NCI-H187 treated with DMSO at 0.1 percent for 48 hours (cell line): ENCODE results near the gene CBX1.
"Not testable (repeated sequence)": the region's sequence is repeated elsewhere in the genome, so short reads cannot be mapped to it uniquely, and the experiment has no call there.

Source experiments
- DNase-seq: peaks from one replicate; lab custom pipeline; 2025; lab: John Stamatoyannopoulos, UW

CBX1 gene

DNA sequence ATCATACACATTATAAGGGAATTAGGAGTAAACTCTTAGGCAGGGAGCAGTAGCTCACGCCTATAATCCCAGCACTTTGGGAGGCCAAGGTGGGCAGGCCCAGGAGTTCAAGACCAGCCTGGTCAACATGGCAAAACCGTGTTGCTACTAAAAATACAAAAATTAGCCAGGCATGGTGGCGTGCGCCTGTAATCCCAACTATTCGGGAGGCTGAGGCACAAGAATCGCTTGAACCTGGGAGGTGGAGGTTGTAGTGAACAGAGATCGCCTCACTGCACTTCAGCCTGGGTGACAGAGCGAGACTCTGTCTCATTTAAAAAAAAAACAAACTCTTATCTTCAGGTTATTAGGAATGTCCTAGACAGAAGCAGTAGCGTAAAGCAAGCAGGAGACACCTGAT is 28.5 kb downstream of the CBX1 start:
- DNase-seq = not testable (repeated sequence)

DNA sequence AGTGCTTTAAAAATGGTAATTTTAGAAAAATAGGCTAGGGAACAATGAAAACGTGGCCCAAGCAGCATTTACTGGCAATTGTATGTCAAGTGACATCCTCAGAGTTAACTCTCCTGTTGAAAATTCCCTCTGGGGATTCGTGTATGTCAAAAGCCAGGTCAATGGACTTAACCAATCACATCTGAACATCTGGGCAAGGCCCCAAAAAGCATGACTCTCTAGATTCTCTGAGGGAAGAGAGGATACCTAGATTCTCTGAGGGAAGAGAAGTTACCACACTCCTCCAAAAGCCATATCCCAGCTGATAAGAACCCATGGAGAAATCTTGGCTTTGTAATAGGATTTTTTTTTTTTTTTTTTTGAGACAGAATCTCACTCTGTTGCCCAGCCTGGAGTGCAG is 29.6 kb downstream of the CBX1 start:
- DNase-seq = no peak

DNA sequence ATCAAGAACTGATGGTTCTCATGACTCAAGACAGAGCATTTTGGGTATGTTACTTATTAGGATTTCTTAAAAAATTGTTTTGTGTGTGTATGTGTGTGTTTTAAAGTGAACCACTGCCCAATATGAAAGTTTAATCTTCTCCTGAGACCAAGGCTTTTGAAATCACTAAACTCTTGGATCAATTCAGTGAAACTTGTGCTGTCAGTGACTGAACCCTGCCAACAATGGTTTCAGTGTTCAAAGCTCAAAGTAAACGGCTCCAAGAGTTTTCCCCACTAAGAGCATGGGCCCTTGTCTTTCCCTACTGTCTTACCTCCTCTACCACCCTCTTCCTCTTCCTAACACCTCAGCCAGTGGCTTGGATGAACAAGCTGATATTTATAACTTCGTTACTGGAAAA is 31.1 kb downstream of the CBX1 start:
- no peak for DNase-seq

DNA sequence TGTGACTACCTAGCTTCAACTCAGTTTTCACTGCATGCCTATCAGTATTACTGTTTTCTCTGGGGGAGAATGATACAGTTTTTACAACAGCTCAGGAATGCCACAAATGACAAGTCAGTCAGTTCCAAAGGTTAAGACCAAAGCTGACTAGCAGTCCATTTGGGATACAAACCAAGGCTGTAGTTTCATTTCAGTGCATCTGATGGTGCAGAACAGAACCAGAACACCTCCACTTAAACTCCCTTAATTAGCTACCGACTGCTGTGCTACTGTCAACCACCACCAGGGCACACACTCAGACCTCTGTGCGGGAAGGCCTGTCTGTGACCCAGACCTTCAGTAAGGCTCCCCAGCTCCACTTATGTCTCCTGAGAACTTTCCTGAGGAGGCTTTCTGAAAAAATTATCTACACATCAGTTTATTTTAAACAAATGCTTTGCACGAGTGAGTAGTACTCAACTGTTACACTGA is 32.8 kb downstream of the CBX1 start:
- no peak for DNase-seq

DNA sequence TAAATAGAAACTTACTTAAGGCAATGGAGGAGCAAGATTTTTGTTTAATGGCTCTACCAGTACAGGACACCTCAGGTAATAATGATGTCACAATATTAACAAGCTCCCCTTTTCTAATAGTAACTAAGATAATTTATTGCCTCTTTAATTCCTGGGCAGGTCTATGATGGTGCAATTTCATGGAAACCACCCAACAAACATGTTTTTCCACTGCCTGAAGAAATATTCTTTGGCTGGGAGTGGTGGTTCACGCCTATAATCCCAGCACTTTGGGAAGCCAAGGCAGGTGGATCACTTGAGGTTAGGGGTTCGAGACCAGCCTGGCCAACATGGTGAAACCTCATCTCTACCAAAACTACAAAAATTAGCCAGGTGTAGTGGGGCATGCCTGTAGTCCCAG is 33.5 kb downstream of the CBX1 start:
- DNase-seq = not testable (repeated sequence)

DNA sequence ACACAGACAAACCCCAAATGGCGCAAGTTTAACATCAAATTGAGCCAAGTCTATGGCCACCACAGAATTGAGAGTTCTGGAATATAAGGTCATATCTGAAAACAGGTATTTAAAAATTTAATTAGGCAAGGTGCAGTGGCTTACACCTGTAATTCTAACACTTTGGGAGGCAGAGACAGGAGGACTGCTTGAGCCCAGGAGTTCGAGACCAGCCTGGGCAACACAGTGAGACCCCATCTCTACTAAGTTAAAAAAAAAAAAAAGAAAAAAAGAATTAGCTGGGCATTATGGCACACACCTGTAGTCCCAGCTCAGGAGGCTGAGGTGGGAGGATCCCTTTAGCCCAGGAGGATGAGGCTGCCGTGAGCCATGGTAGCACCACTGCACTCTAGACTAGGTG is 34.0 kb downstream of the CBX1 start:
- no peak for DNase-seq

DNA sequence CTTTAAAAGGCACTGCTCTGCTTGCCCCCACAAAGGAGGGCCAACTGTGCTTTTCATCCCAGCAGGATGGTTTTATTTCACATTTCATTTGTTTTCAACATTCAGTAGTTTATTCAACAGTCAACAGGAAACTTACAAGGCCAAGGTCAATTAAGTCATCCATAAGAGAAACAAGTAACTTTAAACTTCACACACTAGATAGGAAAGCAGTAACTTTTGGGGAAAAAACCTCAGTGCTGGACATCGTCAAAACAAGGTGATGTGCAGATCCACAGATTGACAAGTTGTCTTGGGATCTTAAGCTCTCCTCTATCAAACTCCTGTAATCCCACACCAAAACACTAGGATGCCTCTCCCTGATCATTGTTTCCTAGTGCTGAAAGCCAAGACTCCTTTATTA is 34.6 kb downstream of the CBX1 start:
- DNase-seq = no peak

DNA sequence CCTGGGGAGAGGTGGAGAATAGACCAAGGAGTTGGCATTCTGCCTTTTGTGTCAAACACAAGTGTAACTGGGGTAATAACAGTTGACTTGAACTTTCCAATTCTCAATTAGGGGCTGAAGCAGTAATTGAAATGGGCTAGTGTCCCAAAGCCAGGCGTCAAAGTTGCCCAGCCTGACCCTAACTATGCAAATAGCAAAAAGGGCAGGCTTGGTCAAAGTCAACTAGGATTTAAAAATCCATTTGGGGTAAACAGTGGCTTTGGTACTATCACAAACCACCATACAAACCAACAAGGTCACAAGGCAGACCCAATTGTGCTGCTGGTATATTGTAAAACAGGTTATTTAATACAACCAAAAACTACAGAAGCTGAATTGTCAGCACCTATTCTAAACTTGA is 35.1 kb downstream of the CBX1 start:
- DNase-seq = no peak

DNA sequence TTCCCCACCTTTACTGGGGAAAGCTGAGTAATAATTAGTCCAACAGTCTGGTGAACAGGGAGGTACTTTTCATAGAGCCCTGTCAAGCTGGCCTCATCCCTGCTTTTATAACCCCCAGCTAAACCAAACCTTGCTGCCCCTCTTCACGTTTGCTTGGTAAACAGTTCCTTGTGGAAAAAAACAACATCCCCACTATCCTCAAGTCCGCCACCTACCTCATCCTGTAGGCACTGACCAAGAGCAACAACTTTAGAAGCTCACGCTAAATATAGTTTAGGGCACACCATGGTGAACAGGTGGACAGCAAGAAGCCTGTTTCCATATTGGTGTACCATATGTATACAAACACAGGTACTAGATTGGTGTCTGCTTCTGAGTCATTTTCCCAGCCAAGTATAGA is 36.6 kb downstream of the CBX1 start:
- DNase-seq = no peak

DNA sequence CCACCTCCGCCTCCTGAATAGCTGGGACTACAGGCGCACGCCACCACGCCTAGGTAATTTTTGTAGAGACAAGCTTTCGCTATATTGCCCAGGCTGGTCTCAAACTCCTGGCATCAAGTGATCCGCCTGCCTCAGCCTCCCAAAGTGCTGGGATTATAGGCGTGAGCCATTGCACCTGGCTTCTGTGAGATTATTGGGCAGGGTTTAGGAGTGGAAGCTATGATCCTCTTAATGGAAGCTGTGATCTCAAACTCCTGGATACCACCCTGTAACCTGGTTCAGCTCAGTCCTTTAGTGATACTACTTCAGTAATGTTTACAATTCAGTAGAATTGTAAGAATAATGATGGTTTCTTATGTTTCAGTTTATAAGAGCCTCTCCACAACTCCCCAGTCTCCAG is 39.0 kb downstream of the CBX1 start:
- no peak for DNase-seq

DNA sequence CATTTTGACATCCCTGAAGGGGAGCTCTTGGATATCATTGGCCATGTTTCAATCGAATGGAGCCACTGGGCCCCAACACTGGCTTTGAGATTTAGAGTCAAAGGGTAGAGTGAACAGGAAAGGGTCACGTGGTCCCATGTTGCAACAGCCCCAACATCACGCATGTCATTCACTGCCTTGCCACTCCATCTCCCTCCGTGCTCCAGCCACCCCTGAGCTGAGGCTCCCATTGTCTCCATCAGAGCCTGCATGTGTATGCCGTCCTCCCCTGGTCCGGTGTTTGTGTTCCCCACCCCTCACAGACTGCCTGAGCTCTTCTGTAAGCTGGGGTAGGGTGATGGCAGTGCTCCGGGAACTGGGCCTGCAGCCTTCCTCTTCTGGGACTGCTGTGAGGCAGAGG is 41.0 kb downstream of the CBX1 start:
- no peak for DNase-seq

DNA sequence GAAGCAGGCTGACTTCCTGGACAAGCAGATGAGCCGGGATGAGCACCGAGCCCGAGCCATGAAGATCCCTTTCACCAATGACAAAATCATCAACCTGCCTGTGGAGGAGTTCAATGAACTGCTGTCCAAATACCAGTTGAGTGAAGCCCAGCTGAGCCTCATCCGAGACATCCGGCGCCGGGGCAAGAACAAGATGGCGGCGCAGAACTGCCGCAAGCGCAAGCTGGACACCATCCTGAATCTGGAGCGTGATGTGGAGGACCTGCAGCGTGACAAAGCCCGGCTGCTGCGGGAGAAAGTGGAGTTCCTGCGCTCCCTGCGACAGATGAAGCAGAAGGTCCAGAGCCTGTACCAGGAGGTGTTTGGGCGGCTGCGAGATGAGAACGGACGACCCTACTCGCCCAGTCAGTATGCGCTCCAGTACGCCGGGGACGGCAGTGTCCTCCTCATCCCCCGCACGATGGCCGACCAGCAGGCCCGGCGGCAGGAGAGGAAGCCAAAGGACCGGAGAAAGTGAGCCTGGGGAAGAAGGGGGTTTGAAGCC is 42.1 kb downstream of the CBX1 start:
- DNase-seq = no peak

DNA sequence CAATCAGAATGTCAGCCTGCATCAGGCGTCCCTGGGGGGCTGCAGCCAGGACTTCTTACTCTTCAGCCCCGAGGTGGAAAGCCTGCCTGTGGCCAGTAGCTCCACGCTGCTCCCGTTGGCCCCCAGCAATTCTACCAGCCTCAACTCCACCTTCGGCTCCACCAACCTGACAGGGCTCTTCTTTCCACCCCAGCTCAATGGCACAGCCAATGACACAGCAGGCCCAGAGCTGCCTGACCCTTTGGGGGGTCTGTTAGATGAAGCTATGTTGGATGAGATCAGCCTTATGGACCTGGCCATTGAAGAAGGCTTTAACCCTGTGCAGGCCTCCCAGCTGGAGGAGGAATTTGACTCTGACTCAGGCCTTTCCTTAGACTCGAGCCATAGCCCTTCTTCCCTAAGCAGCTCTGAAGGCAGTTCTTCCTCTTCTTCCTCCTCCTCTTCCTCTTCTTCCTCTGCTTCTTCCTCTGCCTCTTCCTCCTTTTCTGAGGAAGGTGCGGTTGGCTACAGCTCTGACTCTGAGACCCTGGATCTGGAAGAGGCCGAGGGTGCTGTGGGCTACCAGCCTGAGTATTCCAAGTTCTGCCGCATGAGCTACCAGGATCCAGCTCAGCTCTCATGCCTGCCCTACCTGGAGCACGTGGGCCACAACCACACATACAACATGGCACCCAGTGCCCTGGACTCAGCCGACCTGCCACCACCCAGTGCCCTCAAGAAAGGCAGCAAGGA is 42.7 kb downstream of the CBX1 start:
- DNase-seq = no peak

DNA sequence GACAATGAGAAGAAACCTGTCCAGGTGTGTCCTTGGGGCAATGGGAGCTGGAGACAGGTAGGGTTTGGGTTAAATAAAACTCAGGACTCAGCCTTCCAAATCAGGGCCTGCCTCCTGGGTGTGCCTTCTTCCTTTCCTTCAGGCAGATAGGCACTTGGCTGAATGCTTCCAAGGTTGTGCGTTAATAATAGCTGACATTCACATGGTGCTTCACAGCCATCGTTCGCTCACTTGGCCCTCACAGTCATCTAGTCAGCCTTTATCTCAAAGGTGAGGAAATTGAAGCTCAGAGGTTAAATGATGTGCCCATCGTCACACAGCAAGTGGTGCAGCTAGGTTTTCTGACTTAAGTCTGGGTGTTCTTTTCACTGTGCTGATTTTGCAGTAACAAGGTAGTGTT is 43.7 kb downstream of the CBX1 start:
- DNase-seq = no peak

DNA sequence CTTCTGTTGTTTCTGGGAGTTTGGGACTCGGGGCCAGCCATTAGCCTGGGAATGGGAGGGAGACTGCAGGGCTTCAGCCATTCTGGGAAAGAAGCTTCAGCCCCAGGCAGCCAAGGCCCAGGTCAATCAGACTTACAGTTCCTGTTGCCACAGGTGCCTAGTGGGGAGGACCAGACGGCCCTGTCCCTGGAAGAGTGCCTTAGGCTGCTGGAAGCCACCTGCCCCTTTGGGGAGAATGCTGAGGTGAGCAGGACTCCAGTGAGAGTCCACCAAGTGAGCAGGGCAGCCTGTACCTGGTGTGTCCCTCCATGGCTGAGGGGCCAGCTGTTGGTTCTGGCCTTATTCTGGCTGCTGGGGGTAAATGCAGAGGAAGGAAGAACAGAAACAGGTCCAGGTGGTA is 44.4 kb downstream of the CBX1 start:
- no peak for DNase-seq

DNA sequence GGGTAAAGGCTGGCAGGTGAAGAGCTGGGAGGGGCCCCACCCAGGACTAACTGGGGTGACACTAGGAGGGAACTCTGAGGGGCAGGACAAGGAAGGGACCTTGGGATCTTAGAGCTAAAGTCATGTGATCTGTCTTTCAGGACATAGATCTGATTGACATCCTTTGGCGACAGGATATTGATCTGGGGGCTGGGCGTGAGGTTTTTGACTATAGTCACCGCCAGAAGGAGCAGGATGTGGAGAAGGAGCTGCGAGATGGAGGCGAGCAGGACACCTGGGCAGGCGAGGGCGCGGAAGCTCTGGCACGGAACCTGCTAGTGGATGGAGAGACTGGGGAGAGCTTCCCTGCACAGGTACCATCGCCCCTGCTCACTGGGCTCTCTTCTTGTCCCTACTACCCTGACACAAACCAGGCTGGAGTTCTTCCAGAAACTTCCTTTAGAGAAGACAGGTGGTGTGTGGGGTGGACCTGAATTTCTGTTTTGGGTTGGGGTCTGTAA is 45.0 kb downstream of the CBX1 start:
- no peak for DNase-seq

DNA sequence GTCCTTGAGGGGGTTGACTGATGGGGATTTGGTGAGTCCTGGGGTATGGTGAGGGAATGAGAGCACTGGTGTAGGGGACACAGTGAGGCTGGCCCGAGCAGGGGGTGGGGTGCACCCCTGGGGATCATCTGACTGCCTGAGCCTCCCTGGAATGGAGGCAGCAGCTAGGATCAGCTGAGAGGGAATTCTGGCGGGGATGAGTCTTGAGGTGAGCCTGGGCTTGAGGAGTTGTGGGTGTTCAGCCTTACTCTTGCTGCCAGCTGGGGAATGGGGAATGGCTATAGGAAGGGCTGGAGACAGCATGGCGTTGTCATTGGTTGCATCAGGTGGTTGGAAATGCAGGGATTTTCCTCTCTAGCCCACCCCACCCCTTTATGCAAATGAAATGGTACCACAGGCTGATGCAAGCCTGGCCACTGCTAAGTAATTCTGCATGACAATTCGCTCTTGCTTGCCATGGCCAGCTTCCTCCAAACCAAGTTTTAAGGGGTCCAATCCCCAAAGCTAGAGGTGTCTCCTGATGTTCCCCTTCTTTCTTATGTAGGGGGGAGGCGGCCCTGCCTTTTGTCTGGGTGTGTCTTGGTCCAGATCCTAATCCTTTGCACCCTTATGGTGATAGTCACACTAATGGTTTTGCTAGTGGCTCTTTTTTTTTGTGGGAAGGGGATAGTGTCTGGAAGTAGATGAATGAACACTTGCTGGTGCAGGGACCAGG is 45.6 kb downstream of the CBX1 start:
- no peak for DNase-seq

DNA sequence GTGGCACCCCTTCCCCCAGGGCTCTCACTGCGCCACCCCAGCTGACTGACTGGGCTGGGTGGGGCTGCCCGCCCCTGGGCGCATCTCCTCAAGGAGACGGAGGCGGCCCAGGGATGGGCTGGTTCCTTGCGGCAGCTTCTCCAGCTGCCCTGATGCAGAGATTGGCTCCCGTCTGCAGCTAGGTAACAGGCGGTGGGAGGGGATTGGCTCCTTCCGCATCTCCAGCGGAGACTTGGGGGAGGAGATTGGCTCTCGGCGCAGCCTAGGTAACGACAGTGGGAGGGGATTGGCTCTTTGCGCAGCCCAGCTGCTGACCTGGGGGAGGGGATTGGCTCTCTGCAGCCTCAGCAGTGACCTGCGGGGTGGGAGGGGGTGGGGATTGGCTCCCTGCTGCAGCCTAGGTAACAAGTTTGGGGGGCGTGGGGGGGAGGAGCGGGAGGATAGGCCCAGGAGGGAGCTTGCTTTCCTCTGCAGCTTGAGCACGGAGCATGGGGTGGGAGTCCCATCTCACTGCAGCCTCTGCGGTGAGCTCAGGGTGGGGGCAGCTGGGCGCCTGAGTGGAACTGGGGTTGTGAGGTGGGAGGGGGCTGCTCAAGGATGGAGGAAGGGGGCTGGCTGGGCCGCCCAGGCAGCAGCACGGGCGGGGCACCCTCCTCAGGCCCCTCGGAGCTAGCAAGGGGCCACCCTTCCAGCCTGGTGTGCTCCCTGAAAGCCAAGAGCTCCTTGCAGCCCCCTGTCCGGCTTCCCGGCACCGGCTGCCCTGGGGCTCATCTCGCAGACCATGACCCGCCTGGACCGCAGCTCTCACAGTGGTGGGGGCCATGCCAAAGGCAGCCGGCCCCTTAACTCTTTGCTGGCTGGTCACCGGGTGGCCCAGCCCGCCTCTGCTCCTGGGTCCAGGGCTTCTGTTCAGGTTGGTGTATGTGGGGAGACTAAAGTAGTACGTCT is 46.8 kb downstream of the CBX1 start:
- DNase-seq = peak; percentile 90

DNA sequence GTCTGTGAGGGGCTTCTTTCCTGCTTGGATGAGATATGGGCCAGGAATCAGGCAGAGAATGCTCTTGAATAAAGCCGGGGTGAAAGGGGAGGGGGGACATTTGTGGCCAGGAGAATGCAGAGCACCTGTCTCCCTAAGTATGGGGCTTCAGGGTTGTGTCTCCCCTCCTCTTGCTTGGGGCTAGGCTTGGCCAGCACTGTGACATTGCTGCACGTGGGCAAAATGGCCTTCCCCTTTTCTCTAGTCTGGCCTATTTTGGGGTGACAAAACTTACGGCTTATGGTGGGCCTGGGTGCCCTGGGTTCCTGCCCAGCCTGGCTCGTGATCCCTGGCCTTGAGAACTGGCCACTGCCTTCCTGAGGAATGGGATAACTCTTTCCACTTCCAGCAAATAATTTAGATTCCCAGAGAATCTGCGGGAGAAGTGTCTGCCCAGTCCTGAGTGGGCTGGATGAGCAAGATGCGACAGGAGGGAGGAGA is 47.5 kb downstream of the CBX1 start:
- no peak for DNase-seq

DNA sequence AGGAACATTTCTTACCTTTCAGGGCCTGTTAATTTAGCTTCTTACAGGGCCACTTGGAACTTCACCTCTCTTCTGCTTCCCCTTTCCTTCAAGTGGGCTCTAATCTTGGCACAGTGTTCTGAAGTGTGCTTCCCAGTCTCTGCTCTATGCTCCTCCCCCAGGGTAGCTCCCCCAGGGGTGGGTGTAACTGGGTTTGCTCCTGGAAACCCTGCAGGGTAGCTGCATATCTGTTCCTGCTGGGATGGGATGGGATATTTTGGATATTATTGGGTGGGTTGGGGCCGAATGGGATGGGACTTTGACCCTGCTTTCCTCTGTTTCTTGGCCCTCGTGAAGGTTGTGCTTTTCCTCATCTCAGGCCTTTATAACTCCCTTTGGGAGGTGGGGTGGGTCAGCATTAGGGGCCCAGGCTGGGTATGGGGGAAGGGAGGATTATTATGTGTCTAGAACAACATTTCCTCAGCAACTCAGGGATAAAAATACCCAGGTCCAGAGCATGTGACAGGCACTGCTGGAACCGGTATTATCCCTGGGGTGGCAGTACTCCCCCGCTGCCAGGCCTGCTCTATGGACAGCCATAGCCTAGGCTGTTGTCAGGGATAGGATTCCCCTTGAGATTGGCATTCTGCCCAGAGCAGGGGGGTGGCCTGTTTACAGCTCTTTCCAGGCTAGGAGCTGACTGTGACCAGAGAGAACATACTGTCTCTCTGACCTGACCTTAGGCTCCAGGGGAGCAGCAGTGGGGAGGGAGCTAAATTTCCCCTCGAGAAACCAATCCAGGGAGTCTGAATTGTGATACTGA is 48.1 kb downstream of the CBX1 start:
- no peak for DNase-seq
